Neural cell (in vitro differentiated cells): ENCODE results near the gene ZSCAN1.

Experiments
- CTCF ChIP-seq: fragments of 450-650 bp; IDR thresholded peaks from 2 replicates; pipeline ENCODE4 v1.5.1; 2014; ENCODE audit warnings: antibody characterized with exemption, mild to moderate bottlenecking, moderate library complexity; ENCODE audit not compliant: poor library complexity, severe bottlenecking
- EP300 ChIP-seq: fragments of 450-650 bp; conservative IDR thresholded peaks from 2 replicates; pipeline ENCODE4 v1.6.1; 2014; ENCODE audit warnings: antibody characterized with exemption, mild to moderate bottlenecking, moderate library complexity; ENCODE audit not compliant: poor library complexity, severe bottlenecking
- EZH2 ChIP-seq: fragments of 200-600, 300-800 bp; shearing (Covaris generic), sonication (generic); IDR thresholded peaks from 2 replicates; pipeline ENCODE4 v1.6.1; 2014; ENCODE audit warnings: antibody characterized with exemption, low read length, borderline replicate concordance, mild to moderate bottlenecking; ENCODE audit not compliant: insufficient read depth, poor library complexity, severe bottlenecking
- MXI1 ChIP-seq: fragments of 450-650 bp; conservative IDR thresholded peaks from 2 replicates; pipeline ENCODE4 v1.6.1; 2014; ENCODE audit warnings: antibody characterized with exemption, mild to moderate bottlenecking; ENCODE audit not compliant: poor library complexity, severe bottlenecking
- POLR2AphosphoS5 ChIP-seq: IDR thresholded peaks from 2 replicates; pipeline ENCODE4 v1.6.1; 2012
- RAD21 ChIP-seq: fragments of 450-650 bp; conservative IDR thresholded peaks from 2 replicates; pipeline ENCODE4 v1.6.1; 2014; ENCODE audit warnings: antibody characterized with exemption, mild to moderate bottlenecking, moderate library complexity
- REST ChIP-seq: IDR thresholded peaks from 2 replicates; pipeline ENCODE4 v1.6.1; 2012; ENCODE audit warnings: borderline replicate concordance
- SMC3 ChIP-seq: fragments of 450-650 bp; conservative IDR thresholded peaks from 2 replicates; pipeline ENCODE4 v1.6.1; 2014; ENCODE audit warnings: antibody characterized with exemption, mild to moderate bottlenecking, moderate library complexity; ENCODE audit not compliant: poor library complexity
- TAF1 ChIP-seq: IDR thresholded peaks from 2 replicates; pipeline ENCODE4 v1.6.1; 2012; ENCODE audit warnings: low read depth

GRCh38 chr19:58033741-58034476, at the start of gene ZSCAN1:
- TF ChIP-seq POLR2AphosphoS5 (peak; percentile 73), EP300 (peak; percentile 74), CTCF (peak; percentile 3), TAF1 (peak; percentile 64), REST (peak; percentile 64), SMC3 (peak; percentile 12), EZH2 (no peak), MXI1 (peak; percentile 68), RAD21 (no peak)
